WTC11 (cell line): Measurements from ENCODE around the gene MEAF6. TPM values are rescaled to one million over a fixed set of nuclear protein-coding genes. Genes with fewer than 3 reads are reported as not detected.
A peak's percentile ranks its signal among the peaks of the same experiment; 100 is the strongest.

Experiments used
- ATAC-seq: fragments of 200-7000 bp; cut with Tn5 transposase; 2 replicates; pipeline ENCODE4 v1.10.0; 2021; ENCODE audit warnings: mild to moderate bottlenecking, moderate library complexity
- CTCF ChIA-PET: fragments of 300-600 bp; sonication (Branson Sonifier 250); formaldehyde crosslinking; loops from one replicate; lab custom pipeline; 2021; ENCODE audit warnings: antibody characterized with exemption; lab: Charles Lee
- POLR2A ChIA-PET: fragments of 350-600 bp; sonication (Branson Sonifier 250); formaldehyde crosslinking; loops from one replicate; lab custom pipeline; 2021; ENCODE audit warnings: antibody characterized with exemption; lab: Charles Lee
- DNase-seq: peaks from one replicate; pipeline ENCODE4 v3.0.0; 2021; ENCODE audit warnings: low spot score
- H3K27ac Mint-ChIP-seq: 2 replicates; pipeline ENCODE4 v1.8.0; 2021; ENCODE audit warnings: mixed read lengths
- H3K27me3 Mint-ChIP-seq: 2 replicates; pipeline ENCODE4 v1.8.0; 2021; ENCODE audit warnings: low read depth, mild to moderate bottlenecking, moderate library complexity, mixed read lengths
- H3K36me3 Mint-ChIP-seq: 2 replicates; pipeline ENCODE4 v1.8.0; 2021; ENCODE audit warnings: mixed read lengths
- H3K4me1 Mint-ChIP-seq: 2 replicates; pipeline ENCODE4 v1.8.0; 2022; ENCODE audit warnings: mixed read lengths
- H3K4me3 Mint-ChIP-seq: 2 replicates; pipeline ENCODE4 v1.8.0; 2021; ENCODE audit warnings: mild to moderate bottlenecking, moderate library complexity, mixed read lengths
- H3K9me3 Mint-ChIP-seq: 2 replicates; pipeline ENCODE4 v1.8.0; 2021; ENCODE audit warnings: mixed read lengths
- AFF4 ChIP-seq: sonication (generic); formaldehyde crosslinking; IDR thresholded peaks from 2 replicates; pipeline ENCODE4 v1.8.1; 2023; ENCODE audit warnings: mild to moderate bottlenecking, missing genetic modification reagents, borderline replicate concordance
- EMX1 ChIP-seq: fragments of 250-450 bp; sonication (Bioruptor Pico); IDR thresholded peaks from 2 replicates; pipeline ENCODE4 v1.8.0; 2021; ENCODE audit warnings: mild to moderate bottlenecking
- ETV6 ChIP-seq: sonication (generic); formaldehyde crosslinking; IDR thresholded peaks from 2 replicates; pipeline ENCODE4 v1.8.1; 2022; ENCODE audit warnings: mild to moderate bottlenecking, missing genetic modification reagents
- FOXP1 ChIP-seq: sonication (generic); formaldehyde crosslinking; IDR thresholded peaks from 2 replicates; pipeline ENCODE4 v1.8.0; 2022; ENCODE audit warnings: missing genetic modification reagents, mild to moderate bottlenecking, moderate library complexity, borderline replicate concordance
- GABPB1 ChIP-seq: sonication (generic); formaldehyde crosslinking; IDR thresholded peaks from 2 replicates; pipeline ENCODE4 v1.8.1; 2023; ENCODE audit warnings: mild to moderate bottlenecking, missing genetic modification reagents
- JUN ChIP-seq: sonication (generic); formaldehyde crosslinking; IDR thresholded peaks from 2 replicates; pipeline ENCODE4 v1.8.0; 2023; ENCODE audit warnings: mild to moderate bottlenecking, missing genetic modification reagents
- KAT7 ChIP-seq: sonication (generic); formaldehyde crosslinking; IDR thresholded peaks from 2 replicates; pipeline ENCODE4 v1.8.1; 2023; ENCODE audit warnings: missing genetic modification reagents, mild to moderate bottlenecking, borderline replicate concordance
- MLX ChIP-seq: sonication (generic); formaldehyde crosslinking; IDR thresholded peaks from 2 replicates; pipeline ENCODE4 v1.8.1; 2023; ENCODE audit warnings: mild to moderate bottlenecking, missing genetic modification reagents, moderate library complexity
- NR1H2 ChIP-seq: sonication (generic); formaldehyde crosslinking; IDR thresholded peaks from 2 replicates; pipeline ENCODE4 v1.9.0; 2021; ENCODE audit warnings: mild to moderate bottlenecking, moderate library complexity, missing genetic modification reagents
- NR2C2 ChIP-seq: sonication (generic); formaldehyde crosslinking; IDR thresholded peaks from 2 replicates; pipeline ENCODE4 v1.8.0; 2022; ENCODE audit warnings: mild to moderate bottlenecking, missing genetic modification reagents
- OVOL2 ChIP-seq: fragments of 250-450 bp; sonication (Bioruptor Pico); IDR thresholded peaks from 2 replicates; pipeline ENCODE4 v1.9.0; 2021; ENCODE audit warnings: mild to moderate bottlenecking, borderline replicate concordance
- PREB ChIP-seq: sonication (generic); formaldehyde crosslinking; IDR thresholded peaks from 2 replicates; pipeline ENCODE4 v1.8.1; 2022; ENCODE audit warnings: mild to moderate bottlenecking, missing genetic modification reagents, moderate library complexity, borderline replicate concordance
- TP53 ChIP-seq: sonication (generic); formaldehyde crosslinking; IDR thresholded peaks from 2 replicates; pipeline ENCODE4 v1.8.1; 2023; ENCODE audit warnings: mild to moderate bottlenecking, missing genetic modification reagents
- ZNF219 ChIP-seq: sonication (generic); formaldehyde crosslinking; IDR thresholded peaks from 2 replicates; pipeline ENCODE4 v1.8.0; 2023; ENCODE audit warnings: missing genetic modification reagents, mild to moderate bottlenecking, borderline replicate concordance
- ZNF263 ChIP-seq: sonication (generic); formaldehyde crosslinking; IDR thresholded peaks from 2 replicates; pipeline ENCODE4 v1.8.1; 2022; ENCODE audit warnings: low read depth, mild to moderate bottlenecking, moderate library complexity, missing genetic modification reagents
- ZNF281 ChIP-seq: sonication (generic); formaldehyde crosslinking; IDR thresholded peaks from 2 replicates; pipeline ENCODE4 v1.8.0; 2023; ENCODE audit warnings: mild to moderate bottlenecking, missing genetic modification reagents
- ZNF416 ChIP-seq: fragments of 250-450 bp; sonication (Bioruptor Pico); IDR thresholded peaks from 2 replicates; pipeline ENCODE4 v1.9.0; 2021; ENCODE audit warnings: mild to moderate bottlenecking, inconsistent platforms
- total RNA-seq: library from RNA; stranded (reverse); gene quantifications from 3 replicates; pipeline ENCODE4 v1.2.3, GENCODE V29; 2021

Gene MEAF6
- total RNA-seq, 1 experiment from 2014 or later = 37.4 TPM

GRCh38 chr1:37477946-37478345 lies 36.6 kb downstream of the MEAF6 start:
- Mint-ChIP-seq H3K9me3 (no peaks in the 10 kb centered on the region), H3K4me3 (peak overlapping the region; percentile 48), H3K36me3 (peaks cover 25% of the 10 kb centered on the region), H3K27ac (peak overlapping the region; percentile 87)
- DNase-seq (no peak), ATAC-seq (no peak)
- ChIA-PET POLR2A (interaction anchor here (1.9 kb wide), 1 partner anchor 9 kb away, joined by 8 read pairs; no protein-coding TSS in a partner anchor), CTCF (interaction anchor here (1.2 to 6.4 kb wide), 7 partner anchors 9 to 125 kb away, joined by 3 to 109 read pairs (median 9); partner anchors contain the start of gene MEAF6)
- TF ChIP-seq JUN (CRISPR knock-in tag) = no peak
- TF ChIP-seq, all 79 proteins: peak for 0
- peaks cover 10% of the 10 kb centered on the region for H3K27me3 Mint-ChIP-seq
- H3K4me1 Mint-ChIP-seq = peaks cover 42% of the 10 kb centered on the region

- TF ChIP-seq EMX1 (no peak), OVOL2 (CRISPR knock-in tag) (no peak), NR2C2 (CRISPR knock-in tag) (no peak), MLX (CRISPR knock-in tag) (no peak), PREB (CRISPR knock-in tag) (no peak), ZNF263 (CRISPR knock-in tag) (peak; percentile 88; the same call in 1 of the 2 replicates)
- POLR2A ChIA-PET = interaction anchor here (1.0 to 2.7 kb wide), 4 partner anchors 8 to 66 kb away, joined by 3 to 13 read pairs (median 6); no protein-coding TSS in a partner anchor
These were observed 37.2 kb downstream of the MEAF6 start for GRCh38 chr1:37477198-37477931.

GRCh38 chr1:37476460-37477197 lies 37.9 kb downstream of the MEAF6 start:
- no peak for DNase-seq
- CTCF ChIA-PET = interaction anchor here (0.6 to 6.4 kb wide), 5 partner anchors 10 to 38 kb away, joined by 4 to 109 read pairs (median 16); partner anchors contain the start of gene MEAF6
- Mint-ChIP-seq H3K27ac (peak overlapping the region; percentile 95), H3K4me1 (peaks cover 53% of the 10 kb centered on the region), H3K36me3 (peaks cover 14% of the 10 kb centered on the region)
- 0 out of 2 replicates have a peak, but pooled peaks have one; percentile 14 for TF ChIP-seq GABPB1 (CRISPR knock-in tag)
- TF ChIP-seq NR1H2 (CRISPR knock-in tag) = no peak
- no peak for TF ChIP-seq FOXP1
- TF ChIP-seq TP53 (CRISPR knock-in tag) = no peak
- TF ChIP-seq, all 79 proteins: peak for 1
- Mint-ChIP-seq H3K4me3 (peak overlapping the region; percentile 73), H3K9me3 (no peaks in the 10 kb centered on the region), H3K27me3 (peaks cover 23% of the 10 kb centered on the region)
- ATAC-seq = no peak
- POLR2A ChIA-PET = interaction anchor here (1.0 to 2.7 kb wide), 4 partner anchors 8 to 66 kb away, joined by 3 to 13 read pairs (median 6); no protein-coding TSS in a partner anchor

More at GRCh38 chr1:37477198-37477931, 37.2 kb downstream of the MEAF6 start:
- Mint-ChIP-seq H3K4me3 (peak overlapping the region; percentile 73), H3K4me1 (peaks cover 46% of the 10 kb centered on the region), H3K9me3 (no peaks in the 10 kb centered on the region), H3K27ac (peak overlapping the region; percentile 95), H3K27me3 (peaks cover 16% of the 10 kb centered on the region), H3K36me3 (peaks cover 20% of the 10 kb centered on the region)
- DNase-seq = peak; percentile 66
- ATAC-seq = peak; percentile 28
- CTCF ChIA-PET = interaction anchor here (1.6 to 6.4 kb wide), 5 partner anchors 10 to 126 kb away, joined by 4 to 109 read pairs (median 16); partner anchors contain the start of gene MEAF6

- H3K4me3 Mint-ChIP-seq = peak overlapping the region; percentile 73
- DNase-seq = no peak
- peaks cover 57% of the 10 kb centered on the region for H3K4me1 Mint-ChIP-seq
- POLR2A ChIA-PET = interaction anchor here (2.7 kb wide), 1 partner anchor 9 kb away, joined by 13 read pairs; no protein-coding TSS in a partner anchor
- CTCF ChIA-PET = interaction anchor here (3.1 to 6.4 kb wide), 3 partner anchors 11 to 39 kb away, joined by 16 to 109 read pairs (median 30); partner anchors contain the start of gene MEAF6
- H3K27me3 Mint-ChIP-seq = peaks cover 23% of the 10 kb centered on the region
- peak overlapping the region; percentile 93 for H3K27ac Mint-ChIP-seq
- peaks cover 8% of the 10 kb centered on the region for H3K36me3 Mint-ChIP-seq
- no peak for ATAC-seq
- H3K9me3 Mint-ChIP-seq = no peaks in the 10 kb centered on the region
- TF ChIP-seq JUN (CRISPR knock-in tag) = no peak
- TF ChIP-seq ZNF416 (CRISPR knock-in tag) = no peak
- TF ChIP-seq ZNF281 (CRISPR knock-in tag) = no peak
- no peak for TF ChIP-seq ETV6 (CRISPR knock-in tag)
- no peak for TF ChIP-seq NR1H2 (CRISPR knock-in tag)
- no peak for TF ChIP-seq AFF4 (CRISPR knock-in tag)
- TF ChIP-seq ZNF219 (CRISPR knock-in tag) = no peak
- TF ChIP-seq KAT7 (CRISPR knock-in tag) = no peak
These were observed 38.5 kb downstream of the MEAF6 start for GRCh38 chr1:37476087-37476452.
